Measurements from ENCODE around the gene UCK1. TPM values are rescaled to one million over a fixed set of nuclear protein-coding genes. Genes with fewer than 3 reads are reported as not detected.

UCK1 gene
- total and polyA plus RNA-seq, 9 donors = 19.6 to 28.2 (median 25.4) TPM

DNA sequence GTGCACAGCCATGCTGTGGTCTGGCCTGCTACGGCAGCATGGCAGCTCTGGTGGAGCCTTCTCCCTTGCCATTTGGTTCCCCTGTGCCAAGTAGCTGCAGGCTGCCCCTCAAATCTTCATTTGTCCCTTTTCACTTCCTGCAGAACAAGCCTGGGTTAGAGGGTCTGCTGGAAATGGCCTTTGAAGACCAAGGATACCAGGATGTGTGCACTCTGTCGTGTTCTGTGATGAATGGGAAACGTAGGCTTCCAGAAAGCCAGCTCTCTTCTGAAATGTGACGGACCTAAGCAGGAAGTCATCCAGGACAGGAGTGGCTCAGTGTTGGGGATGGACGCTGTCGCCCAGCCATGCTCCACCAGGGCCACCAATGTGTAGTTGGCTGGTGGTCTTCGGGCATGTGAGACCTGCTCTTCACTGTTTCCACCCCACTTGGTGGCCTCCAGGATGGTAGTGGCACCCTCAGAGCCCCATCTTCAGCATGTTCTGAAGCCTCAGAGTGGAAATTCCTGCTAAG is 31.8 kb downstream of the UCK1 start:
- H3K36me3 ChIP-seq (ENCODE audit: control insufficient read depth, insufficient read depth, low read length) = peaks cover 65% of the 10 kb centered on the region
- 83% methylated on average over 7 of the region's 7 CpGs for WGBS (ENCODE audit: insufficient coverage)
- no peaks in the 10 kb centered on the region for H3K9me3 ChIP-seq (replicated peaks; ENCODE audit: control insufficient read depth, low read depth, low read length)
- peaks cover 2% of the 10 kb centered on the region for H3K27me3 ChIP-seq (ENCODE audit: control insufficient read depth, insufficient read depth, low read length)
- H3K27ac ChIP-seq (ENCODE audit: low read length) = no peak overlapping the region
- DNase-seq = no peak
- peaks cover 11% of the 10 kb centered on the region for H3K4me1 ChIP-seq (ENCODE audit: control insufficient read depth, insufficient read depth, low read length)
- H3K4me3 ChIP-seq (ENCODE audit: low read length) = no peak overlapping the region

- no peaks in the 10 kb centered on the region for H3K9me3 ChIP-seq (replicated peaks; ENCODE audit: control insufficient read depth, low read depth, low read length)
- peaks cover 89% of the 10 kb centered on the region for H3K36me3 ChIP-seq (ENCODE audit: control insufficient read depth, insufficient read depth, low read length)
- no peaks in the 10 kb centered on the region for H3K4me1 ChIP-seq (ENCODE audit: control insufficient read depth, insufficient read depth, low read length)
- DNase-seq = no peak
- H3K27ac ChIP-seq (ENCODE audit: low read length) = no peak overlapping the region
- H3K4me3 ChIP-seq (ENCODE audit: low read length) = no peak overlapping the region
- 73% methylated on average over 6 of the region's 10 CpGs for WGBS (ENCODE audit: insufficient coverage)
- no peaks in the 10 kb centered on the region for H3K27me3 ChIP-seq (ENCODE audit: control insufficient read depth, insufficient read depth, low read length)
These were observed 34.1 kb downstream of the UCK1 start for GRCh38 chr9:131496844-131497405.

GRCh38 chr9:131495785-131496184 is 35.3 kb downstream of the UCK1 start:
- DNase-seq = no peak
- Histone ChIP-seq H3K36me3 (ENCODE audit: control insufficient read depth, insufficient read depth, low read length) (peaks cover 96% of the 10 kb centered on the region), H3K9me3 (replicated peaks; ENCODE audit: control insufficient read depth, low read depth, low read length) (no peaks in the 10 kb centered on the region), H3K27ac (ENCODE audit: low read length) (no peak overlapping the region), H3K27me3 (ENCODE audit: control insufficient read depth, insufficient read depth, low read length) (no peaks in the 10 kb centered on the region), H3K4me3 (ENCODE audit: low read length) (no peak overlapping the region), H3K4me1 (ENCODE audit: control insufficient read depth, insufficient read depth, low read length) (no peaks in the 10 kb centered on the region)
- 86% methylated on average over 22 of the region's 22 CpGs for WGBS (ENCODE audit: insufficient coverage)

GRCh38 chr9:131494296-131494870 is 36.7 kb downstream of the UCK1 start:
- Histone ChIP-seq H3K36me3 (ENCODE audit: control insufficient read depth, insufficient read depth, low read length) (peaks cover 99% of the 10 kb centered on the region), H3K9me3 (replicated peaks; ENCODE audit: control insufficient read depth, low read depth, low read length) (no peaks in the 10 kb centered on the region), H3K4me3 (ENCODE audit: low read length) (no peak overlapping the region), H3K27me3 (ENCODE audit: control insufficient read depth, insufficient read depth, low read length) (no peaks in the 10 kb centered on the region), H3K4me1 (ENCODE audit: control insufficient read depth, insufficient read depth, low read length) (no peaks in the 10 kb centered on the region), H3K27ac (ENCODE audit: low read length) (no peak overlapping the region)
- WGBS (ENCODE audit: insufficient coverage) = 85% methylated on average over 15 of the region's 22 CpGs
- DNase-seq = no peak

- 80% methylated on average over 6 of the region's 6 CpGs for WGBS (ENCODE audit: insufficient coverage)
- DNase-seq = no peak
- peaks cover 99% of the 10 kb centered on the region for H3K36me3 ChIP-seq (ENCODE audit: control insufficient read depth, insufficient read depth, low read length)
These were observed 39.0 kb downstream of the UCK1 start for GRCh38 chr9:131492070-131492469.

GRCh38 chr9:131491001-131491710 is 39.9 kb downstream of the UCK1 start:
- no peak overlapping the region for H3K4me3 ChIP-seq (ENCODE audit: low read length)
- H3K9me3 ChIP-seq (replicated peaks; ENCODE audit: control insufficient read depth, low read depth, low read length) = no peaks in the 10 kb centered on the region
- H3K36me3 ChIP-seq (ENCODE audit: control insufficient read depth, insufficient read depth, low read length) = peaks cover 99% of the 10 kb centered on the region
- WGBS (ENCODE audit: insufficient coverage) = 97% methylated on average over 13 of the region's 20 CpGs
- no peak overlapping the region for H3K27ac ChIP-seq (ENCODE audit: low read length)
- H3K27me3 ChIP-seq (ENCODE audit: control insufficient read depth, insufficient read depth, low read length) = no peaks in the 10 kb centered on the region
- H3K4me1 ChIP-seq (ENCODE audit: control insufficient read depth, insufficient read depth, low read length) = no peaks in the 10 kb centered on the region
- DNase-seq = no peak

More at GRCh38 chr9:131492070-131492469, 39.0 kb downstream of the UCK1 start:
- no peak overlapping the region for H3K4me3 ChIP-seq (ENCODE audit: low read length)
- no peaks in the 10 kb centered on the region for H3K4me1 ChIP-seq (ENCODE audit: control insufficient read depth, insufficient read depth, low read length)
- no peaks in the 10 kb centered on the region for H3K27me3 ChIP-seq (ENCODE audit: control insufficient read depth, insufficient read depth, low read length)
- no peak overlapping the region for H3K27ac ChIP-seq (ENCODE audit: low read length)
- H3K9me3 ChIP-seq (replicated peaks; ENCODE audit: control insufficient read depth, low read depth, low read length) = no peaks in the 10 kb centered on the region

GRCh38 chr9:131490514-131490913 is 40.5 kb downstream of the UCK1 start:
- 66% methylated on average over 8 of the region's 8 CpGs for WGBS (ENCODE audit: insufficient coverage)
- H3K4me1 ChIP-seq (ENCODE audit: control insufficient read depth, insufficient read depth, low read length) = no peaks in the 10 kb centered on the region
- H3K27me3 ChIP-seq (ENCODE audit: control insufficient read depth, insufficient read depth, low read length) = no peaks in the 10 kb centered on the region
- no peak for DNase-seq
- H3K4me3 ChIP-seq (ENCODE audit: low read length) = no peak overlapping the region
- peaks cover 99% of the 10 kb centered on the region for H3K36me3 ChIP-seq (ENCODE audit: control insufficient read depth, insufficient read depth, low read length)
- no peak overlapping the region for H3K27ac ChIP-seq (ENCODE audit: low read length)
- no peaks in the 10 kb centered on the region for H3K9me3 ChIP-seq (replicated peaks; ENCODE audit: control insufficient read depth, low read depth, low read length)

DNA sequence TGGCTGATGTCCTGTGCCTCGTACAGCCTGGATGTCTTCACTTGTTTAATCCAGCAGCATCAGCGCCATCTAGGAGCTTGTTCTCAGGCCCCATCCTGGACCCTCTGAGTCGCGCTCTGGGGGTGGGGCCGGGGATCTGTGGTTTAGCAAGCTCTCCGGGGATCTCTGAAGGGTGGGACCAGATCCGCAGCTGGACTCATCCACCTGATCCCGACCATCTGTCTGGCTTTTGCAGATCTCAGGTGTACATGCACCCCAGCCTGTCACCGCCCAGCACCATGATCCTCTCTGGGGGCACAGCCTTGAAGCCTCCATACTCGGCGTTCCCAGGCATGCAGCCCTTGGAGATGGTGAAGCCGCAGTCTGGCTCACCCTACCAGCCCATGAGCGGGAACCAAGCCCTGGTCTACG is 43.4 kb downstream of the UCK1 start:
- Histone ChIP-seq H3K27ac (ENCODE audit: low read length) (no peak overlapping the region), H3K36me3 (ENCODE audit: control insufficient read depth, insufficient read depth, low read length) (peaks cover 99% of the 10 kb centered on the region), H3K4me3 (ENCODE audit: low read length) (no peak overlapping the region), H3K27me3 (ENCODE audit: control insufficient read depth, insufficient read depth, low read length) (no peaks in the 10 kb centered on the region), H3K9me3 (replicated peaks; ENCODE audit: control insufficient read depth, low read depth, low read length) (no peaks in the 10 kb centered on the region), H3K4me1 (ENCODE audit: control insufficient read depth, insufficient read depth, low read length) (no peaks in the 10 kb centered on the region)
- DNase-seq = no peak
- WGBS (ENCODE audit: insufficient coverage) = 74% methylated on average over 14 of the region's 14 CpGs

- Histone ChIP-seq H3K9me3 (replicated peaks; ENCODE audit: control insufficient read depth, low read depth, low read length) (no peaks in the 10 kb centered on the region), H3K36me3 (ENCODE audit: control insufficient read depth, insufficient read depth, low read length) (peaks cover 99% of the 10 kb centered on the region), H3K4me3 (ENCODE audit: low read length) (no peak overlapping the region), H3K4me1 (ENCODE audit: control insufficient read depth, insufficient read depth, low read length) (no peaks in the 10 kb centered on the region), H3K27ac (ENCODE audit: low read length) (no peak overlapping the region), H3K27me3 (ENCODE audit: control insufficient read depth, insufficient read depth, low read length) (no peaks in the 10 kb centered on the region)
- WGBS (ENCODE audit: insufficient coverage) = 86% methylated on average over 1 of the region's 9 CpGs
- DNase-seq = no peak
These were observed 44.1 kb downstream of the UCK1 start for GRCh38 chr9:131487001-131487400.

- no peak for DNase-seq
- Histone ChIP-seq H3K4me1 (ENCODE audit: control insufficient read depth, insufficient read depth, low read length) (no peaks in the 10 kb centered on the region), H3K4me3 (ENCODE audit: low read length) (no peak overlapping the region), H3K9me3 (replicated peaks; ENCODE audit: control insufficient read depth, low read depth, low read length) (no peaks in the 10 kb centered on the region), H3K27ac (ENCODE audit: low read length) (no peak overlapping the region), H3K27me3 (ENCODE audit: control insufficient read depth, insufficient read depth, low read length) (no peaks in the 10 kb centered on the region), H3K36me3 (ENCODE audit: control insufficient read depth, insufficient read depth, low read length) (peaks cover 97% of the 10 kb centered on the region)
- WGBS (ENCODE audit: insufficient coverage) = 85% methylated on average over 8 of the region's 19 CpGs
These were observed 45.2 kb downstream of the UCK1 start for GRCh38 chr9:131485728-131486422.
